Rectal smooth muscle tissue (tissue), 1 donor: Measurements from ENCODE around the gene DERL3.

ENCODE experiments used
- H3K27ac ChIP-seq: one replicate; pipeline ENCODE4 v1.7.0; 2013; ENCODE audit warnings: low read depth, low read length, inconsistent platforms
- H3K27me3 ChIP-seq: one replicate; pipeline ENCODE4 v1.7.0; 2013; ENCODE audit warnings: low read length; ENCODE audit not compliant: control insufficient read depth, insufficient read depth
- H3K36me3 ChIP-seq: one replicate; pipeline ENCODE4 v1.7.0; 2013; ENCODE audit warnings: low read length; ENCODE audit not compliant: control insufficient read depth, insufficient read depth
- H3K4me1 ChIP-seq: one replicate; pipeline ENCODE4 v1.7.0; 2013; ENCODE audit warnings: low read length; ENCODE audit not compliant: control insufficient read depth, insufficient read depth
- H3K4me3 ChIP-seq: one replicate; pipeline ENCODE4 v1.7.0; 2013; ENCODE audit warnings: low read length
- H3K9ac ChIP-seq: one replicate; pipeline ENCODE4 v1.7.0; 2013; ENCODE audit warnings: low read length

Gene DERL3

GRCh38 chr22:23823331-23823791, 15.4 kb downstream of the DERL3 start:
- H3K36me3 ChIP-seq = peaks cover 44% of the 10 kb centered on the region

DNA sequence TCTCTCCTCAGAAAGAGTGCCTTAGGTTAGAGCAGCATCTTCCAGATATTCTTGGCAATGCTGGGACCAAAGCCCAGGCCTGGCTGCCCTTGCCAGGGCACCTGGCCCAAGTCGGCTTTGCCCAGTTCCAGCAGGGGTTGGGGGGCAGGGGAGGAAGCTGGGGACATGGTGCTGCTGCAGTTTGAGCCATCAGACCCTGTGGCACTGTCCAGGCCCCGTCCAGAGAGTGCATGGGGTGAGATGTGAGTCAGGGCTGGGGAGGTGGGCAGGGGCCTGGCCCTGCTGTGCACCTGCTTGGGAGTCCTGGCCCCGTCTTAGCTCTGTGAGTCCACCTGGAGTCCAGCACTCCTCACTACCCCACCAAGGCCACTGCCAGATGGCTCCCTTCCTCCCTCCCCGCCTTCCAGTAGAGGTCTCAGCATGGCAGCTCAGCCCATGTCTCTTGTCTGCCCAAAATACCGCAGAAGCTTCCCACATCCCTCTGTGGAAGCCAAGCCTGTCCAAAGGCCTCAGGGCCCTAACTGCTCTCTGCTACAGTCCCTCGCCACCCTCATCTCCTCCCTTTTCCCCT, 16.6 kb downstream of the DERL3 start:
- Histone ChIP-seq H3K36me3 (peaks cover 45% of the 10 kb centered on the region), H3K9ac (no peak overlapping the region), H3K27me3 (no peaks in the 10 kb centered on the region), H3K4me1 (no peaks in the 10 kb centered on the region), H3K4me3 (no peak overlapping the region), H3K27ac (no peak overlapping the region)

More at GRCh38 chr22:23823331-23823791, 15.4 kb downstream of the DERL3 start:
- H3K4me3 ChIP-seq = no peak overlapping the region
- no peaks in the 10 kb centered on the region for H3K4me1 ChIP-seq
- H3K27ac ChIP-seq = no peak overlapping the region
- H3K9ac ChIP-seq = no peak overlapping the region
- no peaks in the 10 kb centered on the region for H3K27me3 ChIP-seq

GRCh38 chr22:23820748-23821211, 18.0 kb downstream of the DERL3 start:
- Histone ChIP-seq H3K36me3 (peaks cover 42% of the 10 kb centered on the region), H3K4me1 (no peaks in the 10 kb centered on the region), H3K4me3 (no peak overlapping the region), H3K27ac (no peak overlapping the region), H3K27me3 (no peaks in the 10 kb centered on the region), H3K9ac (no peak overlapping the region)

DNA sequence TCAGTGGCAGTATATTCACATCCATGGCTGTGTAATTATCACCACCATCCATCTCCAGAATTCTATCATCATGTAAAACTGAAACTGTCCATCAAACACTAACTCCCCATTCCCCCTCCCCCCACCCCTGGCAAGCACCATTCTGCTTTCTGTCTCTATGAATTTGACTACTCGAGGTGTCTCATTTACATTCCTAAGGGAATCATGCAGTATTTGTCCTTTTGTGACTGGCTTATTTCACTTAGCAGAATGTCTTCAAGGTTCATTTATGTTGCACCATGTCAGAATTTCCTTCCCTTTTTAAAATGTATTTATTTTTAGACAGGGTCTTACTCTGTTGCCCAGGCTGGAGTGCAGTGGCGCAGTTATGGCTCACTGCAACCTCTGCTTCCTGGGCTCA, 20.3 kb downstream of the DERL3 start:
- Histone ChIP-seq H3K36me3 (peaks cover 24% of the 10 kb centered on the region), H3K4me1 (no peaks in the 10 kb centered on the region), H3K27ac (no peak overlapping the region), H3K4me3 (no peak overlapping the region), H3K27me3 (no peaks in the 10 kb centered on the region), H3K9ac (no peak overlapping the region)

- no peak overlapping the region for H3K9ac ChIP-seq
- no peak overlapping the region for H3K27ac ChIP-seq
- no peaks in the 10 kb centered on the region for H3K4me1 ChIP-seq
- H3K36me3 ChIP-seq = peaks cover 17% of the 10 kb centered on the region
- no peaks in the 10 kb centered on the region for H3K27me3 ChIP-seq
- H3K4me3 ChIP-seq = no peak overlapping the region
Measured at GRCh38 chr22:23817146-23817545, 21.7 kb downstream of the DERL3 start.

DNA sequence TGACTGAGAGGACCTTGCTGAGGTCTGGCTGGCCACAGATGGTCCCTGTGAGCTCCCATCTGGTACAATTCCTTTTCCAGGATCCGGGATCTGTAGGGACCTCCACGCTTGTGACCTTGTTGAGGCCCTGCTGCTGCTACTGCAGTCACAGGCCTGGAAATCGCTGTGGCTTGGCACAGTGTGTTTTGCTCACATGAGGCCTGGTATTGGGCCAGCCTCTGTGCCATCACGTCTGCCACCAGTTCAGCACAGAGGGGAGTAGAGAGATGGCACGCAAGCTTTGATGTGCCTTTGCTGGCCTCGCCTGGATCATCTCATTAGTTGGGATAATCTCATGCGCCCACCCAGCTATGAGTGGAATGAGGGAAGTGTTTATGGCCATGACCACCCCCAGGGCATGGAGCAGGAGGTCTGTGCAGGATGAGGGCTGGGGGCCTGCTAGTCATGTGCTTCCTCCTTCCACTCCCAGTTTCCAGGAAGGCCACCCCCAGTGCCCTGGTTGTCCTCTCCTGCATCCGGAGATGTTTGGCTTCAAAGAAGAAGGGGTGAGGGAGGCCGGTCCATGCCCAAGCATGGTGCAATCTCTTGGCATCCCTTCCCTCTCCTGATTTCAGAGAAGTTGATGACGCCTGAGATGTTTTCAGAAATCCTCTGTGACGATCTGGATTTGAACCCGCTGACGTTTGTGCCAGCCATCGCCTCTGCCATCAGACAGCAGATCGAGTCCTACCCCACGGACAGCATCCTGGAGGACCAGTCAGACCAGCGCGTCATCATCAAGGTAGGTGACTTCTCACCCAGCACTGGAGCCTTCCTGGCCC, 22.4 kb downstream of the DERL3 start:
- no peak overlapping the region for H3K27ac ChIP-seq
- peaks cover 19% of the 10 kb centered on the region for H3K36me3 ChIP-seq
- no peak overlapping the region for H3K9ac ChIP-seq
- H3K4me3 ChIP-seq = no peak overlapping the region
- no peaks in the 10 kb centered on the region for H3K27me3 ChIP-seq
- H3K4me1 ChIP-seq = no peaks in the 10 kb centered on the region

GRCh38 chr22:23815541-23816155, 23.2 kb downstream of the DERL3 start:
- Histone ChIP-seq H3K36me3 (peaks cover 17% of the 10 kb centered on the region), H3K9ac (no peak overlapping the region), H3K4me1 (no peaks in the 10 kb centered on the region), H3K4me3 (no peak overlapping the region), H3K27me3 (no peaks in the 10 kb centered on the region), H3K27ac (no peak overlapping the region)

DNA sequence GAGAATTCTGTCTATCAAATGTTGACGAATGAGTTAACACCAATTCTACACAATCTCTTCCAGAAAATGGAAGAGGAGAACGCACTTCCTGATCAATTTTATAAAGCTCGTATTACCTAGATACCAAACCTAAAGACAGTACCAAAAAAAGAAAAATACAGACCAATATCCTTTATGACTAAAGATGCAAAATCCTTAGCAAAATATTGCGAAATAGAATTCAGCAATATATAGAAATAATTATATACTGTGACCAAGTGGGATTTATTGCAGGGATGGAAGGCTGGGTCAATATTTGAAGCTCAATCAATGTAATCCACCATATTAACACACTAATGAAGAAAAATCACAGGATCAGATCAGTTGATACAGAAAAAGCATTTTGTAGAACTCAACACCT, 26.4 kb downstream of the DERL3 start:
- Histone ChIP-seq H3K27me3 (no peaks in the 10 kb centered on the region), H3K27ac (no peak overlapping the region), H3K4me1 (no peaks in the 10 kb centered on the region), H3K4me3 (no peak overlapping the region), H3K9ac (no peak overlapping the region), H3K36me3 (peaks cover 13% of the 10 kb centered on the region)

- Histone ChIP-seq H3K36me3 (peaks cover 36% of the 10 kb centered on the region), H3K27ac (no peak overlapping the region), H3K27me3 (no peaks in the 10 kb centered on the region), H3K9ac (no peak overlapping the region), H3K4me1 (no peaks in the 10 kb centered on the region), H3K4me3 (no peak overlapping the region)
Measured at GRCh38 chr22:23806837-23807236, 32.0 kb downstream of the DERL3 start.

DNA sequence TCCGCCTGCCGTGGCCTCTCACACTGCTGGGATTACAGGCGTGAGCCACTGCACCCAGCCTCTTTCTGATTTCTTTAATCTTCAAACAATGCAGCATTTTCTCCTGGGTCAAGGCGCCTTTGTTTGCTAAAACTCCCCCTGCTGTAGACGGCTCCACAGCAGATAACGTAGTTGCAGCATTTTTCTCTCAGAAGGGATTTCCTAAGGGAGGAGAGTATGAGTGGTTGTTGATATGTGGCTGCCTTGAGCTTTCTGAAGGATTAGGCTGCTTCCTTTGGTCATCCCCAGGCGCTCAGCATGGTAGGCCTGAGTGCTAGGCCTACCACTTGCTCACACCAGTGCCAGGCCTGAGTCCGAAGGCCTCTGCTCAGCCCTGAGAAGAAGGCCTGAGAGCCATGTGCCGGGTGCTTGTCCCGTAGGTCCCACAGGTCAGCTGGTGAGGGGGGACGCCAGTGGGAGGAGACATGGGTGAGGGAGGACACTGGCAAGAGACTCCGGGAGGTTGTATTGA, 34.0 kb downstream of the DERL3 start:
- Histone ChIP-seq H3K4me1 (no peaks in the 10 kb centered on the region), H3K36me3 (peaks cover 46% of the 10 kb centered on the region), H3K4me3 (no peak overlapping the region), H3K27me3 (no peaks in the 10 kb centered on the region), H3K9ac (no peak overlapping the region), H3K27ac (no peak overlapping the region)

- Histone ChIP-seq H3K4me3 (no peak overlapping the region), H3K36me3 (peaks cover 46% of the 10 kb centered on the region), H3K27me3 (no peaks in the 10 kb centered on the region), H3K27ac (no peak overlapping the region), H3K9ac (no peak overlapping the region), H3K4me1 (no peaks in the 10 kb centered on the region)
Measured at GRCh38 chr22:23803001-23803819, 35.6 kb downstream of the DERL3 start.

- H3K27ac ChIP-seq = no peak overlapping the region
- H3K9ac ChIP-seq = no peak overlapping the region
- no peaks in the 10 kb centered on the region for H3K27me3 ChIP-seq
- no peaks in the 10 kb centered on the region for H3K4me1 ChIP-seq
- no peak overlapping the region for H3K4me3 ChIP-seq
- peaks cover 46% of the 10 kb centered on the region for H3K36me3 ChIP-seq
Measured at GRCh38 chr22:23801886-23802377, 36.9 kb downstream of the DERL3 start.
